HCT116 (cell line): ENCODE data around the gene APLF. TPM values are rescaled to one million over a fixed set of nuclear protein-coding genes. Genes with fewer than 3 reads are reported as not detected.

Source experiments
- ATAC-seq: fragments of 200-7000 bp; cut with Tn5 transposase; 2 replicates; pipeline ENCODE4 v1.9.1; 2020; ENCODE audit warnings: mild to moderate bottlenecking, moderate library complexity
- BruUV-seq: library from RNA; stranded (reverse); fragments of 400-500 nt; replicated peaks from 2 replicates; lab custom pipeline; 2021; lab: Mats Ljungman, UMichigan
- CTCF ChIA-PET: fragments of 300-600 bp; sonication (Branson Sonifier 250); formaldehyde crosslinking; loops from one replicate; lab custom pipeline; 2021; ENCODE audit warnings: antibody characterized with exemption; lab: Charles Lee
- POLR2A ChIA-PET: fragments of 300-600, 350-600 bp; sonication (Branson Sonifier 250); formaldehyde crosslinking; loops from one replicate; lab custom pipeline; 2021; ENCODE audit warnings: antibody characterized with exemption; lab: Charles Lee
- RAD21 ChIA-PET, 2 experiments: fragments of 300-600 bp; sonication (Branson Sonifier 250); formaldehyde crosslinking; loops; one replicate each; lab custom pipeline; 2023; ENCODE audit warnings: low total read pairs in 2 of 2; ENCODE audit not compliant: uncharacterized antibody in 2 of 2, unreplicated experiment in 2 of 2, low non-redundant PET in 1 of 2; lab: Charles Lee
- DNase-seq: peaks from one replicate; pipeline ENCODE4 v3.0.0-alpha.2; 2010; ENCODE audit warnings: low read depth, low spot score
- H2AFZ ChIP-seq: fragments of 200-600 bp; shearing (Covaris generic), sonication (generic); 2 replicates; pipeline ENCODE4 v1.6.1; 2017; ENCODE audit warnings: low read depth, mixed run types, mixed read lengths, antibody characterized with exemption, low read length; ENCODE audit not compliant: poor library complexity, severe bottlenecking
- H3K27ac ChIP-seq: 2 replicates; pipeline ENCODE4 v1.5.1; 2012; ENCODE audit warnings: low read depth, low read length
- H3K27me3 ChIP-seq: fragments of 200-600 bp; sonication (generic); 2 replicates; pipeline ENCODE4 v1.6.1; 2016; ENCODE audit warnings: mixed run types, low read length, mixed read lengths; ENCODE audit not compliant: insufficient read depth
- H3K36me3 ChIP-seq, 2 experiments: fragments of 200-500 bp in 1 of 2; fragments of 200-600 bp in 1 of 2; sonication (Bioruptor generic) in 1 of 2; sonication (generic) in 1 of 2; 2 replicates each; pipeline versions ENCODE4 v1.5.1 to v1.6.1; 2014 to 2016; ENCODE audit warnings: low read length in 2 of 2, inconsistent platforms in 1 of 2, mixed read lengths in 1 of 2, mixed run types in 1 of 2; ENCODE audit not compliant: insufficient read depth in 2 of 2, control insufficient read depth in 1 of 2
- H3K4me1 ChIP-seq, 2 experiments: fragments of 200-600 bp in 1 of 2; sonication (generic) in 1 of 2; 2 replicates each; pipeline versions ENCODE4 v1.5.1 to v1.6.1; 2012 to 2017; ENCODE audit warnings: low read length in 2 of 2, inconsistent platforms in 1 of 2, mild to moderate bottlenecking in 1 of 2, mixed read lengths in 1 of 2, mixed run types in 1 of 2, moderate library complexity in 1 of 2; ENCODE audit not compliant: insufficient read depth in 2 of 2, control insufficient read depth in 1 of 2
- H3K4me2 ChIP-seq: fragments of 200-600 bp; sonication (generic); 2 replicates; pipeline ENCODE4 v1.6.1; 2017; ENCODE audit warnings: mixed run types, low read length, mixed read lengths
- H3K4me3 ChIP-seq, 2 experiments: fragments of 200-600 bp in 1 of 2; sonication (generic) in 1 of 2; replicated peaks in 1 of 2; 2 replicates each; pipeline ENCODE4 v1.5.1; 2011 to 2016; ENCODE audit warnings: low read length in 2 of 2, control low read depth in 1 of 2, low read depth in 1 of 2, mild to moderate bottlenecking in 1 of 2, mixed read lengths in 1 of 2, mixed run types in 1 of 2
- H3K79me2 ChIP-seq: fragments of 200-600 bp; sonication (generic); 2 replicates; pipeline ENCODE4 v1.6.1; 2017; ENCODE audit warnings: mild to moderate bottlenecking, mixed run types, low read length, moderate library complexity, mixed read lengths; ENCODE audit not compliant: insufficient read depth
- H3K9ac ChIP-seq: fragments of 200-600 bp; sonication (generic); 2 replicates; pipeline ENCODE4 v1.6.1; 2016; ENCODE audit warnings: low read length, mixed read lengths
- H3K9me2 ChIP-seq: fragments of 200-600 bp; sonication (generic), shearing (Covaris generic); 2 replicates; pipeline ENCODE4 v1.6.1; 2017; ENCODE audit warnings: mixed run types, mild to moderate bottlenecking, moderate library complexity; ENCODE audit not compliant: insufficient read depth
- H3K9me3 ChIP-seq, 2 experiments: fragments of 200-500 bp in 1 of 2; fragments of 200-600 bp in 1 of 2; sonication (Bioruptor generic) in 1 of 2; sonication (generic) in 1 of 2; 2 replicates each; pipeline ENCODE4 v1.6.1; 2014 to 2017; ENCODE audit warnings: low read length in 2 of 2, mixed read lengths in 2 of 2, inconsistent platforms in 1 of 2, low read depth in 1 of 2, mild to moderate bottlenecking in 1 of 2, mixed run types in 1 of 2, moderate library complexity in 1 of 2; ENCODE audit not compliant: control insufficient read depth in 1 of 2, insufficient read depth in 1 of 2
- H4K20me1 ChIP-seq: fragments of 200-600 bp; sonication (generic), shearing (Covaris generic); 2 replicates; pipeline ENCODE4 v1.6.1; 2017; ENCODE audit warnings: mixed run types, mild to moderate bottlenecking, moderate library complexity; ENCODE audit not compliant: insufficient read depth
- CBX3 ChIP-seq: IDR thresholded peaks from 2 replicates; pipeline ENCODE4 v1.6.1; 2012; ENCODE audit warnings: low read depth
- CEBPB ChIP-seq: IDR thresholded peaks from 2 replicates; pipeline ENCODE4 v1.6.1; 2012; ENCODE audit warnings: low read depth
- ELF1 ChIP-seq: IDR thresholded peaks from 2 replicates; pipeline ENCODE4 v1.6.1; 2012; ENCODE audit warnings: low read depth, borderline replicate concordance
- EZH2phosphoT487 ChIP-seq: fragments of 200-600 bp; IDR thresholded peaks from 2 replicates; pipeline ENCODE4 v1.6.1; 2018; ENCODE audit warnings: antibody characterized with exemption, borderline replicate concordance
- FOSL1 ChIP-seq: IDR thresholded peaks from 2 replicates; pipeline ENCODE4 v1.6.1; 2012; ENCODE audit warnings: low read depth
- JUND ChIP-seq: IDR thresholded peaks from 2 replicates; pipeline ENCODE4 v1.6.1; 2012
- POLR2A ChIP-seq: IDR thresholded peaks from 2 replicates; pipeline ENCODE4 v1.7.0; 2011; ENCODE audit warnings: borderline replicate concordance; ENCODE audit not compliant: insufficient read depth, insufficient read length; ENCODE audit errors: extremely low read depth
- POLR2AphosphoS5 ChIP-seq: IDR thresholded peaks from 2 replicates; pipeline ENCODE4 v1.6.1; 2011; ENCODE audit warnings: mild to moderate bottlenecking, low read depth, low read length, moderate library complexity
- RAD21 ChIP-seq: IDR thresholded peaks from 2 replicates; pipeline ENCODE4 v1.6.1; 2012; ENCODE audit warnings: low read depth, mild to moderate bottlenecking
- SIN3A ChIP-seq: IDR thresholded peaks from 2 replicates; pipeline ENCODE4 v1.6.1; 2012; ENCODE audit warnings: low read depth
- SP1 ChIP-seq: IDR thresholded peaks from 2 replicates; pipeline ENCODE4 v1.6.1; 2012; ENCODE audit warnings: low read depth
- TCF7L2 ChIP-seq: IDR thresholded peaks from 2 replicates; pipeline ENCODE4 v1.7.0; 2011; ENCODE audit warnings: borderline replicate concordance, inconsistent platforms; ENCODE audit not compliant: insufficient read depth, insufficient read length; ENCODE audit errors: extremely low read depth
- YY1 ChIP-seq: IDR thresholded peaks from 2 replicates; pipeline ENCODE4 v1.6.1; 2011; ENCODE audit warnings: low read length, low read depth, moderate library complexity, mild to moderate bottlenecking; ENCODE audit not compliant: insufficient replicate concordance; ENCODE audit errors: extremely low read depth
- ZFX ChIP-seq: fragments of 450-650 bp; IDR thresholded peaks from 2 replicates; pipeline ENCODE4 v1.6.1; 2017
- ZNF274 ChIP-seq: fragments of 200-500 bp; sonication (Bioruptor generic); IDR thresholded peaks from 2 replicates; pipeline ENCODE4 v1.6.1; 2014; ENCODE audit warnings: mild to moderate bottlenecking, low read depth, low read length, inconsistent platforms
- intact Hi-C: fragments of 100-400 bp; cut with micrococcal nuclease; formaldehyde crosslinking; loops from 2 replicates; pipeline ENCODE4 v1.10.0; 2022
- total RNA-seq: library from RNA; stranded (reverse); gene quantifications from one replicate; pipeline ENCODE4 v1.2.1, GENCODE V29; 2021; ENCODE audit not compliant: unreplicated experiment
- TF ChIP-seq, protein P1 (sequence below): IDR thresholded peaks from 2 replicates; pipeline ENCODE4 v1.6.1; 2011; ENCODE audit warnings: mild to moderate bottlenecking, low read length, moderate library complexity; ENCODE audit not compliant: insufficient replicate concordance; ENCODE audit errors: extremely low read depth
- TF ChIP-seq, protein P2 (sequence below): IDR thresholded peaks from 2 replicates; pipeline ENCODE4 v1.6.1; 2012; ENCODE audit warnings: low read depth
- TF ChIP-seq, protein P3 (sequence below): IDR thresholded peaks from 2 replicates; pipeline ENCODE4 v1.6.1; 2012

Gene APLF
- total RNA-seq, 1 experiment from 2014 or later, result 1.6 TPM

DNA sequence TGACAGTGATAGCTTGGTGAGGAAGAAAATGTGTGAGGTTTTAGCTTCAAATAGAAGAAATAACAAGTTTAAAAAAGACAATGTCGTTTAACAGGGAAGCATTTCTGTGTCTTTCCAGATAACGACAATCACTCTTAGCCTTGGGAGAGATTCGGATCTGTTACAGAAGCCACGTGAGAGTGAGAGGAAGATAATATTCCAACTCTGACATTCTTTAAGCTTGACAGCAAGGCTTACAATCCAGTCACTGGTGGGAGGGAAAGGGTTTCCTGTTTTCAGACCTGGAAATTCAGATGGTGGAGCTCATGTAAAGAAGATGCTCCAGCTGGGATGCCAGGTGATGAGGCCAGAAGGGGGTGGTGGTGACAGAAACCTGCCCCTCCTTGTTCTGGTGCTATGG is 31.1 kb upstream of the APLF start:
- H3K9me2 ChIP-seq, result no peaks in the 10 kb centered on the region
- no TSS peak for BruUV-seq
- CTCF ChIA-PET, result no interaction called here

More for the DNA sequence above, 31.1 kb upstream of the APLF start:
- no peak for DNase-seq
- Histone ChIP-seq H3K4me2 (no peak overlapping the region), H3K27me3 (no peaks in the 10 kb centered on the region), H3K27ac (no peak overlapping the region), H2AFZ (no peak overlapping the region), H3K4me1 (peaks cover 0 to under 1% of the 10 kb centered on the region in 2 experiments; a peak in 1 of 4 replicates), H3K4me3 (no peak overlapping the region), H3K9ac (no peak overlapping the region), H3K79me2 (no peaks in the 10 kb centered on the region), H3K36me3 (no peaks in the 10 kb centered on the region), H3K9me3 (no peaks in the 10 kb centered on the region), H4K20me1 (no peaks in the 10 kb centered on the region)
- intact Hi-C loops, result no loop called here
- RAD21 ChIA-PET, result no interaction called here
- TF ChIP-seq TCF7L2 (no peak), YY1 (no peak), ZNF274 (no peak), JUND (no peak), FOSL1 (no peak), SP1 (no peak), CEBPB (no peak), CBX3 (no peak), EZH2phosphoT487 (no peak), POLR2A (no peak), POLR2AphosphoS5 (no peak), SIN3A (no peak), RAD21 (no peak), ELF1 (no peak), ZFX (no peak)
- TF ChIP-seq, protein P1, sequence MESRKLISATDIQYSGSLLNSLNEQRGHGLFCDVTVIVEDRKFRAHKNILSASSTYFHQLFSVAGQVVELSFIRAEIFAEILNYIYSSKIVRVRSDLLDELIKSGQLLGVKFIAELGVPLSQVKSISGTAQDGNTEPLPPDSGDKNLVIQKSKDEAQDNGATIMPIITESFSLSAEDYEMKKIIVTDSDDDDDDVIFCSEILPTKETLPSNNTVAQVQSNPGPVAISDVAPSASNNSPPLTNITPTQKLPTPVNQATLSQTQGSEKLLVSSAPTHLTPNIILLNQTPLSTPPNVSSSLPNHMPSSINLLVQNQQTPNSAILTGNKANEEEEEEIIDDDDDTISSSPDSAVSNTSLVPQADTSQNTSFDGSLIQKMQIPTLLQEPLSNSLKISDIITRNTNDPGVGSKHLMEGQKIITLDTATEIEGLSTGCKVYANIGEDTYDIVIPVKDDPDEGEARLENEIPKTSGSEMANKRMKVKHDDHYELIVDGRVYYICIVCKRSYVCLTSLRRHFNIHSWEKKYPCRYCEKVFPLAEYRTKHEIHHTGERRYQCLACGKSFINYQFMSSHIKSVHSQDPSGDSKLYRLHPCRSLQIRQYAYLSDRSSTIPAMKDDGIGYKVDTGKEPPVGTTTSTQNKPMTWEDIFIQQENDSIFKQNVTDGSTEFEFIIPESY, result no peak
- TF ChIP-seq, protein P2, sequence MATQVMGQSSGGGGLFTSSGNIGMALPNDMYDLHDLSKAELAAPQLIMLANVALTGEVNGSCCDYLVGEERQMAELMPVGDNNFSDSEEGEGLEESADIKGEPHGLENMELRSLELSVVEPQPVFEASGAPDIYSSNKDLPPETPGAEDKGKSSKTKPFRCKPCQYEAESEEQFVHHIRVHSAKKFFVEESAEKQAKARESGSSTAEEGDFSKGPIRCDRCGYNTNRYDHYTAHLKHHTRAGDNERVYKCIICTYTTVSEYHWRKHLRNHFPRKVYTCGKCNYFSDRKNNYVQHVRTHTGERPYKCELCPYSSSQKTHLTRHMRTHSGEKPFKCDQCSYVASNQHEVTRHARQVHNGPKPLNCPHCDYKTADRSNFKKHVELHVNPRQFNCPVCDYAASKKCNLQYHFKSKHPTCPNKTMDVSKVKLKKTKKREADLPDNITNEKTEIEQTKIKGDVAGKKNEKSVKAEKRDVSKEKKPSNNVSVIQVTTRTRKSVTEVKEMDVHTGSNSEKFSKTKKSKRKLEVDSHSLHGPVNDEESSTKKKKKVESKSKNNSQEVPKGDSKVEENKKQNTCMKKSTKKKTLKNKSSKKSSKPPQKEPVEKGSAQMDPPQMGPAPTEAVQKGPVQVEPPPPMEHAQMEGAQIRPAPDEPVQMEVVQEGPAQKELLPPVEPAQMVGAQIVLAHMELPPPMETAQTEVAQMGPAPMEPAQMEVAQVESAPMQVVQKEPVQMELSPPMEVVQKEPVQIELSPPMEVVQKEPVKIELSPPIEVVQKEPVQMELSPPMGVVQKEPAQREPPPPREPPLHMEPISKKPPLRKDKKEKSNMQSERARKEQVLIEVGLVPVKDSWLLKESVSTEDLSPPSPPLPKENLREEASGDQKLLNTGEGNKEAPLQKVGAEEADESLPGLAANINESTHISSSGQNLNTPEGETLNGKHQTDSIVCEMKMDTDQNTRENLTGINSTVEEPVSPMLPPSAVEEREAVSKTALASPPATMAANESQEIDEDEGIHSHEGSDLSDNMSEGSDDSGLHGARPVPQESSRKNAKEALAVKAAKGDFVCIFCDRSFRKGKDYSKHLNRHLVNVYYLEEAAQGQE, result no peak
- TF ChIP-seq, protein P3, sequence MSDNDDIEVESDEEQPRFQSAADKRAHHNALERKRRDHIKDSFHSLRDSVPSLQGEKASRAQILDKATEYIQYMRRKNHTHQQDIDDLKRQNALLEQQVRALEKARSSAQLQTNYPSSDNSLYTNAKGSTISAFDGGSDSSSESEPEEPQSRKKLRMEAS, result no peak
- POLR2A ChIA-PET, result no interaction called here
- no peak for ATAC-seq
